Lung (tissue), 12 donors: ENCODE results near the gene TFF1. TPM values are rescaled to one million over a fixed set of nuclear protein-coding genes. Genes with fewer than 3 reads are reported as not detected.

Source experiments
- ATAC-seq: fragments of 200-7000 bp; cut with Tn5 transposase; one replicate; pipeline ENCODE4 v1.9.1; 2020; ENCODE audit warnings: moderate number of reproducible peaks; ENCODE audit not compliant: insufficient read depth, low FRiP score
- DNase-seq, 3 donors: peaks; one replicate each; pipeline ENCODE4 v3.0.0-alpha.2; 2013 to 2017
- H3K27ac ChIP-seq, 2 donors: one replicate each; pipeline ENCODE4 v1.5.1; 2013; ENCODE audit warnings: mild to moderate bottlenecking in 2 of 2, moderate library complexity in 2 of 2, control low read depth in 1 of 2, inconsistent platforms in 1 of 2, low read depth in 1 of 2, low read length in 1 of 2
- H3K27me3 ChIP-seq, 3 donors: one replicate each; pipeline ENCODE4 v1.5.1; 2013; ENCODE audit warnings: low read length in 2 of 3; ENCODE audit not compliant: control insufficient read depth in 3 of 3, insufficient read depth in 3 of 3
- H3K36me3 ChIP-seq, 4 donors: one replicate each; pipeline ENCODE4 v1.5.1; 2013; ENCODE audit warnings: low read length in 4 of 4, mild to moderate bottlenecking in 1 of 4, moderate library complexity in 1 of 4; ENCODE audit not compliant: control insufficient read depth in 4 of 4, insufficient read depth in 4 of 4
- H3K4me1 ChIP-seq, 5 donors: one replicate each; pipeline ENCODE4 v1.5.1; 2013; ENCODE audit warnings: low read length in 5 of 5, mild to moderate bottlenecking in 2 of 5, moderate library complexity in 1 of 5; ENCODE audit not compliant: control insufficient read depth in 5 of 5, insufficient read depth in 5 of 5
- H3K4me3 ChIP-seq: one replicate; pipeline ENCODE4 v1.5.1; 2013; ENCODE audit warnings: mild to moderate bottlenecking, control low read depth, moderate library complexity
- H3K9ac ChIP-seq, 2 donors: one replicate each; pipeline ENCODE4 v1.5.1; 2013; ENCODE audit warnings: low read length in 2 of 2, control low read depth in 1 of 2; ENCODE audit not compliant: insufficient read depth in 1 of 2
- H3K9me3 ChIP-seq, 4 donors: one replicate each; pipeline ENCODE4 v1.5.1; 2013; ENCODE audit warnings: low read length in 3 of 4, mild to moderate bottlenecking in 1 of 4, moderate library complexity in 1 of 4; ENCODE audit not compliant: control insufficient read depth in 4 of 4, insufficient read depth in 3 of 4
- CTCF ChIP-seq: IDR thresholded peaks from 2 replicates; pipeline ENCODE4 v1.5.1; 2012; ENCODE audit warnings: mild to moderate bottlenecking; ENCODE audit errors: control extremely low read depth, extremely low read depth
- WGBS, 2 donors: extraction: QIAGEN DNeasy Blood & Tissue Kit; methylation state at CpG; one replicate each; pipeline ENCODE4 v1.1.7; 2013; 5-methylcytosine and 5-hydroxymethylcytosine counted together
- polyA plus RNA-seq, 2 donors: library from polyadenylated mRNA; stranded (reverse); fragments of 200-250 nt; gene quantifications; one replicate each; pipeline ENCODE4 v1.2.1, GENCODE V29; 2013
- total RNA-seq, 2 donors: library from RNA; depleted of rRNA in 1 of 2; stranded (reverse); fragments of >200 nt in 1 of 2; gene quantifications; one replicate each; pipeline ENCODE4 v1.2.1, GENCODE V29; 2014 to 2021
- donor health status: control.
- donor health status: control.
- donor health status: Bipolar disorder and iron deficiency.
- donor health status: healthy.
- donor health status: DM: yes; HTN: yes; CAD: no.

The TFF1 gene
- total and polyA plus RNA-seq, 4 donors: 0.83 to 3.8 (median 1.2) TPM; not detected in 1

- no peak overlapping the region for H3K27ac ChIP-seq
- H3K9me3 ChIP-seq: peaks cover 0 to 4% (median 0%) of the 10 kb centered on the region in 4 donors
- H3K36me3 ChIP-seq: no peaks in the 10 kb centered on the region
- peaks cover 0 to 8% (median 0%) of the 10 kb centered on the region in 5 donors for H3K4me1 ChIP-seq
- no peak overlapping the region for H3K9ac ChIP-seq
- DNase-seq (no peak), ATAC-seq (no peak)
- H3K4me3 ChIP-seq: no peak overlapping the region
- H3K27me3 ChIP-seq: peaks cover 0 to 2% (median 0%) of the 10 kb centered on the region in 3 donors
- TF ChIP-seq CTCF: no peak
- 93 to 94% methylated on average over 8 of the region's 8 CpGs for WGBS, 2 donors
Observed at GRCh38 chr21:42414066-42414465, 47.7 kb upstream of the TFF1 start.

- H3K27ac ChIP-seq: no peak overlapping the region
- ATAC-seq: no peak
- no peak for TF ChIP-seq CTCF
- peaks cover 0 to 8% (median 0%) of the 10 kb centered on the region in 5 donors for H3K4me1 ChIP-seq
- no peaks in the 10 kb centered on the region for H3K36me3 ChIP-seq
- 90 to 92% methylated on average over 4 of the region's 4 CpGs for WGBS, 2 donors
- peaks cover 0 to 4% (median 0%) of the 10 kb centered on the region in 4 donors for H3K9me3 ChIP-seq
- H3K9ac ChIP-seq: no peak overlapping the region
- no peak for DNase-seq
- H3K27me3 ChIP-seq: peaks cover 0 to 2% (median 0%) of the 10 kb centered on the region in 3 donors
- no peak overlapping the region for H3K4me3 ChIP-seq
Observed at GRCh38 chr21:42413500-42413899, 47.2 kb upstream of the TFF1 start.

GRCh38 chr21:42413093-42413492 is 46.8 kb upstream of the TFF1 start:
- Histone ChIP-seq H3K27me3 (peaks cover 0 to 2% (median 0%) of the 10 kb centered on the region in 3 donors), H3K9me3 (peaks cover 0 to 2% (median 0%) of the 10 kb centered on the region in 4 donors), H3K4me1 (peaks cover 0 to 8% (median 0%) of the 10 kb centered on the region in 5 donors), H3K36me3 (no peaks in the 10 kb centered on the region), H3K4me3 (no peak overlapping the region), H3K27ac (no peak overlapping the region), H3K9ac (no peak overlapping the region)
- DNase-seq: no peak
- ATAC-seq: no peak
- 87 to 94% methylated on average over 14 of the region's 14 CpGs for WGBS, 2 donors
- TF ChIP-seq CTCF: no peak

- 86 to 89% methylated on average over 5 of the region's 5 CpGs for WGBS, 2 donors
- no peak for ATAC-seq
Observed at GRCh38 chr21:42412636-42412933, 46.2 kb upstream of the TFF1 start.

More at GRCh38 chr21:42412636-42412933, 46.2 kb upstream of the TFF1 start:
- H3K9me3 ChIP-seq: peaks cover 0 to 2% (median 0%) of the 10 kb centered on the region in 4 donors
- no peak for TF ChIP-seq CTCF
- H3K9ac ChIP-seq: no peak overlapping the region
- H3K36me3 ChIP-seq: no peaks in the 10 kb centered on the region
- no peak overlapping the region for H3K27ac ChIP-seq
- H3K27me3 ChIP-seq: peaks cover 0 to 2% (median 0%) of the 10 kb centered on the region in 3 donors
- no peak for DNase-seq
- H3K4me1 ChIP-seq: peaks cover 0 to 8% (median 0%) of the 10 kb centered on the region in 5 donors
- no peak overlapping the region for H3K4me3 ChIP-seq
